Measurements from ENCODE around the gene CARD14. TPM values are rescaled to one million over a fixed set of nuclear protein-coding genes. Genes with fewer than 3 reads are reported as not detected.
A peak's percentile ranks its signal among the peaks of the same experiment; 100 is the strongest.
"Not testable (repeated sequence)": the region's sequence is repeated elsewhere in the genome, so short reads cannot be mapped to it uniquely, and the experiment has no call there.

The CARD14 gene
- total RNA-seq, 1 donor from 2014 or later, result 1.1 TPM

DNA sequence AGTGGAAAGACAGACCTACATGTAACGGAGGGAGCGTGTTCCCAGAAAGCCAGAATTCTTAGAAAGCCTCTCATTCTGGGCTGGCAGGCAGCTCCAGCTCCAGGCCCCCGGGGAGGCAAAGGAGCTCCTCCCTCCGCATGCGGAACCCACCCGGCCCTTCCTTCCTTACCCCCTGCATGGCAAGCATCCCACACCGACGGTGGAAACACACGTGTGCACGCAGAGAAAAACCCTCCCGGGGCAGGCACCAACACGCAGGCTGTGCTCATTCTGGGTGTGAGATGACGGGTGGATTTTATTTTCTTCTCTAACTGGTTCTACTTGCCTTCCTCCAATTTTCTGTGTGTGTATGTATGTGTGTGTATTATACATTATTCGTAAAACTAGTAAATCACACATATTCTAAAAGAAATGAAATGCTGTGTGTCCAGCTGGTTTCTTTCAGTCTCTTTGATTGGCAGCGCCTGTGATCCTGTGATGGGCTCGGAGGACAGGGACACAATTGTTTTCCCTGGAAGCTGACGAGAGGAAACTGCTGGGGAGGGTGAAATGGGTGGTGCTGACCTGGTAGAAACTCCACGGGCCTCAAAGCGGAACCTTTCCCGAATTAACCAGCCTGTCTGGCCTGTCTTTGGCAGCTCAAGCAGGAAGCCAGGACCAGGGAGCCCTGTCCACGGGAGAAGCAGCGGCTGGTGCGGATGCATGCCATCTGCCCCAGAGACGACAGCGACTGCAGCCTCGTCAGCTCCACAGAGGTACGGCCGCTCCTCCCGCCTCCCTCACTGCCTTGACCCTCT, 22.2 kb downstream of the CARD14 start:
- no peak overlapping the region for H3K27ac ChIP-seq
- no peak overlapping the region for H3K4me3 ChIP-seq
- H3K4me1 ChIP-seq, result no peaks in the 10 kb centered on the region
- H3K27me3 ChIP-seq, result no peaks in the 10 kb centered on the region
- DNase-seq (ENCODE audit: low spot score in 2 of 2), result no peak
- intact Hi-C loops (cut with DNase I), result loop anchor here (10.0 kb wide), 1 partner anchor 173 kb away; no protein-coding TSS in a partner anchor
- no peaks in the 10 kb centered on the region for H3K9me3 ChIP-seq
- TF ChIP-seq, protein P1, sequence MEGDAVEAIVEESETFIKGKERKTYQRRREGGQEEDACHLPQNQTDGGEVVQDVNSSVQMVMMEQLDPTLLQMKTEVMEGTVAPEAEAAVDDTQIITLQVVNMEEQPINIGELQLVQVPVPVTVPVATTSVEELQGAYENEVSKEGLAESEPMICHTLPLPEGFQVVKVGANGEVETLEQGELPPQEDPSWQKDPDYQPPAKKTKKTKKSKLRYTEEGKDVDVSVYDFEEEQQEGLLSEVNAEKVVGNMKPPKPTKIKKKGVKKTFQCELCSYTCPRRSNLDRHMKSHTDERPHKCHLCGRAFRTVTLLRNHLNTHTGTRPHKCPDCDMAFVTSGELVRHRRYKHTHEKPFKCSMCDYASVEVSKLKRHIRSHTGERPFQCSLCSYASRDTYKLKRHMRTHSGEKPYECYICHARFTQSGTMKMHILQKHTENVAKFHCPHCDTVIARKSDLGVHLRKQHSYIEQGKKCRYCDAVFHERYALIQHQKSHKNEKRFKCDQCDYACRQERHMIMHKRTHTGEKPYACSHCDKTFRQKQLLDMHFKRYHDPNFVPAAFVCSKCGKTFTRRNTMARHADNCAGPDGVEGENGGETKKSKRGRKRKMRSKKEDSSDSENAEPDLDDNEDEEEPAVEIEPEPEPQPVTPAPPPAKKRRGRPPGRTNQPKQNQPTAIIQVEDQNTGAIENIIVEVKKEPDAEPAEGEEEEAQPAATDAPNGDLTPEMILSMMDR (IDR thresholded peaks at IDR 0.05), result no peak
- no peaks in the 10 kb centered on the region for H3K36me3 ChIP-seq

DNA sequence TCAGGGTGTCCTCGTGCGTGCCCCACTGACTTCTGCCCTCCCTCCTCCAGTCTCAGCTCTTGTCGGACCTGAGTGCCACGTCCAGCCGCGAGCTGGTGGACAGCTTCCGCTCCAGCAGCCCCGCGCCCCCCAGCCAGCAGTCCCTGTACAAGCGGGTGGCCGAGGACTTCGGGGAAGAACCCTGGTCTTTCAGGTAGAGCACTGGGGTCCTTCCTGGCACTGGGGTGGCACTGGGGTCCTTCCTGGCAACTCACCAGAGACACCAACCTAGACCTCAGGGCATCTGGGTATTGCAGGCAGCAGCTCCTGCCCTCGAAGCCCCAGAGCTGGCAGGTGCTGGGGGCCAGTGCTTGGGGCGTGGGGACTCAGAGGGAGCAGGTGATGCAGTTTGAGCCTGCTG, 25.3 kb downstream of the CARD14 start:
- DNase-seq (ENCODE audit: low spot score in 2 of 2), result no peak
- TF ChIP-seq, protein P1 (IDR thresholded peaks at IDR 0.05), result no peak
- intact Hi-C loops (cut with DNase I), result loop anchor here (10.0 kb wide), 1 partner anchor 170 kb away; no protein-coding TSS in a partner anchor

DNA sequence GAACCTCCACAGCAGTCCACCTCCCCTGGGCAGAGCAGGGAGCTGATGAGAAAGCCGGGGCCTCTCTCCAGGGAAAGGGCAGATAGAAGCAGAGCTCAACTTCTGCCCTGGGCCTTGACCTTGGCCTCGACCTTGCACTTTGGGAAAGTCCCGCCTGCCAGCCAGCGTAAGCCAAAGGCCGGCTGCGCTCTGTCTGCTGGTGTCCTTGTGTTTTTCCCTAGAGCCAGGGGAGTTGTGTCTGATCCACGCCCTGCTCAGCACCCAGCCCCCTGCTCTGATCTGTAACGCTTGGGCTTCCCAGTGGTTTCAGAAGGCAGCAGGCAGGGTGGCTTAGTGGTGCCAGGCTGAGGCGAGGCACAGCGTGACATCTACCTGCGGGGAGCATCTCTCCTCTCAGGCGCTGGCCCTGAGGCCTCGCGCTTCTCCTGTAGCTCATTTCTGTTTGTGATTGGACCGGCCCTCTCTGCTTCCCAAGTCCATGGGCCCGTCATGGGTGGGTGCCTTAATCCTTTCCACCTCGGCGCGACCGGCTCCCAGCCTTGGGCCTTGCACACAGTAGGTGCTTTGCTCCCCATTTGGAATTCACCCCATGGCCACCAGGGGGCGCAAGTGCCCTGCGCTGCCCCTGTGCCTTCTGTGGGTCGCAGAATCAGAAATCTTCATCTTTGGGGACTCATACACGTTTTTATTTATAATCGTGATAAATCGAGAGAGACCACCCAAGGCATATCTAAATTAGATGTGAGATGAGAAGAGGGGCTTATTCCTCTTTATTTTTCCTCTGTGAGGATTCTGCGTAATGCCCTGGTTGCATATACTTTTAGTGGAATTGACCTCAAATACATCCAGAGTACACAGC, 26.1 kb downstream of the CARD14 start:
- DNase-seq (ENCODE audit: low spot score in 2 of 2), result no peak
- Histone ChIP-seq H3K27me3 (no peaks in the 10 kb centered on the region), H3K36me3 (no peaks in the 10 kb centered on the region), H3K4me1 (no peaks in the 10 kb centered on the region), H3K27ac (no peak overlapping the region), H3K4me3 (no peak overlapping the region), H3K9me3 (no peaks in the 10 kb centered on the region)
- TF ChIP-seq, protein P1 (IDR thresholded peaks at IDR 0.05), result peak; percentile 83 to 84 (median 84)
- intact Hi-C loops (cut with DNase I), result loop anchor here (10.0 kb wide), 1 partner anchor 169 kb away; no protein-coding TSS in a partner anchor

More for the DNA sequence above, 25.3 kb downstream of the CARD14 start:
- no peaks in the 10 kb centered on the region for H3K36me3 ChIP-seq
- H3K27me3 ChIP-seq, result no peaks in the 10 kb centered on the region
- no peaks in the 10 kb centered on the region for H3K4me1 ChIP-seq
- no peak overlapping the region for H3K4me3 ChIP-seq
- H3K9me3 ChIP-seq, result no peaks in the 10 kb centered on the region
- no peak overlapping the region for H3K27ac ChIP-seq

DNA sequence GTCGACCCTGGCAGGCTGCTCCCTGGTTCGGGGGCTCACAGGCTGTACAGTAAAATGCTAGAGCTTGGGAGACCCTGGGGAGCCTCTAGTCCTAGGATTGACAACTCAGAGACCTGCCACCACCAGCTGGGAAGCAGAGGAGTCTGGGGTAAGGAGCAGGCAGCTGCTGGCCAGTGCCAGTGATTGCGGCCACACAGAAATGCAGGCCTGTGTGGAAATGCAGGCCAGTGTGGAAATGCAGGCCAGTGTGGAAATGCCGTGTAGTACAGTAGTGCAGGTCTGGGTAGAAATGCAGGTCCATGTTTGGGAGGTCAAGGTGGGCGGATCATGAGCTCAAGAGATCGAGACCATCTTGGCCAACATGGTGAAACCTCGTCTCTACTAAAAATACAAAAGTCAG, 26.8 kb downstream of the CARD14 start:
- no peak overlapping the region for H3K4me3 ChIP-seq
- H3K4me1 ChIP-seq, result no peaks in the 10 kb centered on the region
- no peak for DNase-seq (ENCODE audit: low spot score in 2 of 2)
- intact Hi-C loops (cut with DNase I), result loop anchor here (10.0 kb wide), 1 partner anchor 168 kb away; no protein-coding TSS in a partner anchor
- no peaks in the 10 kb centered on the region for H3K27me3 ChIP-seq
- no peaks in the 10 kb centered on the region for H3K36me3 ChIP-seq
- TF ChIP-seq, protein P1 (IDR thresholded peaks at IDR 0.05), result no peak
- H3K27ac ChIP-seq, result no peak overlapping the region
- H3K9me3 ChIP-seq, result no peaks in the 10 kb centered on the region

DNA sequence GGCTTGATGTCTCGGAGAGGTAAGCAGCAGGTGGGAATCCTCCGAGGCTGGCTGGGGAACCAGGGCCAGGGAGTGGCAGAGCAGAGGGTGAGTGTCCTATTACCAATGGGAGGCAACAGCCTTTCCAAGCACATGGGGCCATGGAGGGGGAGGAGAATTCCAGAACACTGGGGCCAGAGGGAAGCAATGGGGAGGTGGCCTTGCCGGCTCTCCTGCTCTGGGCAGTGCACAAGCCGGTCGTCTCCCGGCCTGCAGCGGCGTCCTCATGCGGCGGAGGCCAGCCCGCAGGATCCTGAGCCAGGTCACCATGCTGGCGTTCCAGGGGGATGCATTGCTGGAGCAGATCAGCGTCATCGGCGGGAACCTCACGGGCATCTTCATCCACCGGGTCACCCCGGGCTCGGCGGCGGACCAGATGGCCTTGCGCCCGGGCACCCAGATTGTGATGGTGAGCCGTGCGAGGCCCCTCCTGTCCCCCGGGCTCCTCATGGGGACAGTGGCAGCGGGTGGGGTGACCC, 28.4 kb downstream of the CARD14 start:
- H3K36me3 ChIP-seq, result no peaks in the 10 kb centered on the region
- intact Hi-C loops (cut with DNase I), result loop anchor here (10.0 kb wide), 1 partner anchor 167 kb away; no protein-coding TSS in a partner anchor
- no peak overlapping the region for H3K27ac ChIP-seq
- H3K27me3 ChIP-seq, result no peaks in the 10 kb centered on the region
- H3K9me3 ChIP-seq, result no peaks in the 10 kb centered on the region
- H3K4me3 ChIP-seq, result no peak overlapping the region
- no peaks in the 10 kb centered on the region for H3K4me1 ChIP-seq
- DNase-seq (ENCODE audit: low spot score in 2 of 2), result no peak
- TF ChIP-seq, protein P1 (IDR thresholded peaks at IDR 0.05), result no peak

DNA sequence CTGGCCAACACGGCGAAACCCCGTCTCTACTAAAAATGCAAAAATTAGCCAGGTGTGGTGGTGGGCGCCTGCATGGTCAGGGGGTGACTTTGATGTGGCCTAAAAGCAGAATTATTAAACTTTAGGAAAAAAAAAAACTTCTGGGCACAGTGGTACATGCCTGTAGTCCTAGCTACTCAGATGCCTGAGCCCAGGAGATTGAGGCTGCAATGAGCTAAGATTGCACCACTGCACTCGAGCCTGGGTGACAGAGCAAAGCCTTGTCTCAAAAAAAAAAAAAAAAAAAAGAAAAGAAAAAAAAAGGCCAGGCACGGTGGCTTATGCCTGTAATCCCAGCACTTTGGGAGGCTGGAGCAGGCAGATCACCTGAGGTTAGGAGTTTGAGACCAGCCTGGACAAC, 29.5 kb downstream of the CARD14 start:
- not testable (repeated sequence) for H3K9me3 ChIP-seq; H3K36me3 ChIP-seq; H3K4me3 ChIP-seq; H3K4me1 ChIP-seq; H3K27me3 ChIP-seq; DNase-seq (ENCODE audit: low spot score in 2 of 2); H3K27ac ChIP-seq
- intact Hi-C loops (cut with DNase I), result loop anchor here (10.0 kb wide), 1 partner anchor 166 kb away; no protein-coding TSS in a partner anchor

Data from ascending aorta (tissue), 2 donors.